HG03139 (cell line): ENCODE results near the gene TDRD5.

ENCODE experiments used
- ATAC-seq: cut with Tn5 transposase; IDR thresholded peaks from one replicate; pipeline ENCODE4 v1.9.1; 2021; ENCODE audit not compliant: unreplicated experiment

The TDRD5 gene

GRCh38 chr1:179731643-179732042, 140.0 kb downstream of the TDRD5 start:
- ATAC-seq: no peak
